K562 (cell line): ENCODE results near the gene BCL7C. TPM values are rescaled to one million over a fixed set of nuclear protein-coding genes. Genes with fewer than 3 reads are reported as not detected.

Source experiments
- ARID1B ChIP-seq: fragments of 450-650 bp; IDR thresholded peaks from 2 replicates; pipeline ENCODE4 v1.6.1; 2016; ENCODE audit warnings: antibody characterized with exemption, mild to moderate bottlenecking, inconsistent platforms
- CBFB ChIP-seq: sonication (generic); formaldehyde crosslinking; IDR thresholded peaks from 2 replicates; pipeline ENCODE4 v1.4.0; 2020; ENCODE audit warnings: mild to moderate bottlenecking, missing genetic modification reagents
- E2F1 ChIP-seq: sonication (generic); formaldehyde crosslinking; IDR thresholded peaks from 2 replicates; pipeline ENCODE4 v1.8.1; 2023; ENCODE audit warnings: mild to moderate bottlenecking, missing genetic modification reagents, moderate library complexity
- ELK1 ChIP-seq: sonication (generic); formaldehyde crosslinking; IDR thresholded peaks from 2 replicates; pipeline ENCODE4 v1.8.1; 2022; ENCODE audit warnings: missing genetic modification reagents
- FIP1L1 ChIP-seq: fragments of 200-400 bp; formaldehyde crosslinking; IDR thresholded peaks from 2 replicates; pipeline ENCODE4 v1.6.1; 2018; ENCODE audit warnings: mild to moderate bottlenecking, low read depth, low read length; ENCODE audit not compliant: poor library complexity, severe bottlenecking
- HNRNPLL ChIP-seq: fragments of 200-400 bp; formaldehyde crosslinking; IDR thresholded peaks from 2 replicates; pipeline ENCODE4 v1.6.1; 2017; ENCODE audit warnings: low read length, low read depth, mild to moderate bottlenecking; ENCODE audit not compliant: poor library complexity, severe bottlenecking
- MAFG ChIP-seq: fragments of 450-650 bp; conservative IDR thresholded peaks from 2 replicates; pipeline ENCODE4 v1.6.1; 2016; ENCODE audit warnings: missing genetic modification characterization, missing compliant biosample characterization
- MEF2A ChIP-seq: IDR thresholded peaks from 2 replicates; pipeline ENCODE4 v1.6.1; 2011; ENCODE audit warnings: low read depth, mild to moderate bottlenecking, low read length, moderate library complexity; ENCODE audit not compliant: control insufficient read depth
- MXI1 ChIP-seq: IDR thresholded peaks from 2 replicates; pipeline ENCODE4 v1.6.1; 2011; ENCODE audit warnings: low read depth, mild to moderate bottlenecking, improper control_type of control experiment, low read length
- NEUROD1 ChIP-seq: fragments of 150-350 bp; IDR thresholded peaks from 2 replicates; pipeline ENCODE4 v1.6.1; 2014; ENCODE audit warnings: borderline replicate concordance, low read length, low read depth; ENCODE audit not compliant: partially characterized antibody
- NR3C1 ChIP-seq: sonication (generic); formaldehyde crosslinking; IDR thresholded peaks from 2 replicates; pipeline ENCODE4 v1.8.1; 2022; ENCODE audit warnings: missing genetic modification reagents
- OTX1 ChIP-seq: fragments of 450-650 bp; formaldehyde crosslinking; IDR thresholded peaks from 2 replicates; pipeline ENCODE4 v1.4.0; 2022; ENCODE audit warnings: mild to moderate bottlenecking
- RNF2 ChIP-seq: sonication (generic); IDR thresholded peaks from 2 replicates; pipeline ENCODE4 v1.6.1; 2016
- SP1 ChIP-seq: sonication (generic); formaldehyde crosslinking; IDR thresholded peaks from 2 replicates; pipeline ENCODE4 v1.8.1; 2022; ENCODE audit warnings: mild to moderate bottlenecking, missing genetic modification reagents
- SRSF7 ChIP-seq: fragments of 200-400 bp; formaldehyde crosslinking; optimal IDR thresholded peaks from 2 replicates; pipeline ENCODE3; 2017; ENCODE audit warnings: mild to moderate bottlenecking, low read depth, low read length
- ZEB2 ChIP-seq: fragments of 450-650 bp; IDR thresholded peaks from 2 replicates; pipeline ENCODE4 v1.6.1; 2016
- ZNF764 ChIP-seq: fragments of 250-450 bp; sonication (Bioruptor Pico); IDR thresholded peaks from 2 replicates; pipeline ENCODE4 v1.4.0; 2020; ENCODE audit warnings: low read depth, mild to moderate bottlenecking, moderate library complexity
- polyA plus RNA-seq, 8 experiments: library from polyadenylated mRNA; depleted of rRNA in 4 of 8; stranded (reverse) in 5 of 8; unstranded in 3 of 8; fragments of >200 nt; fragmentation: Nextera tagmentation in 2 of 8; fragmentation: Illumina TruSeq in 1 of 8; extraction: Ambion mirVana in 2 of 8; extraction: Trizol in 1 of 8; gene quantifications; 2 replicates each; pipeline versions ENCODE4 v1.2.1 to v1.2.3, GENCODE V29; 2011 to 2014; ENCODE audit warnings: inconsistent platforms in 1 of 8, missing spikeins in 1 of 8
- total RNA-seq, 7 experiments: library from RNA; depleted of rRNA in 6 of 7; stranded (reverse); fragments of >200 nt in 6 of 7; fragmentation: Illumina TruSeq in 2 of 7; extraction: Trizol in 2 of 7; gene quantifications; 2 replicates each; pipeline versions ENCODE4 v1.2.1 to v1.2.3, GENCODE V29; 2011 to 2021; ENCODE audit warnings: low replicate concordance in 1 of 7
- TF ChIP-seq, protein P1 (sequence below): fragments of 450-650 bp; IDR thresholded peaks from 2 replicates; pipeline ENCODE4 v1.6.1; 2014; ENCODE audit warnings: low read depth, mild to moderate bottlenecking, moderate library complexity, borderline replicate concordance
- TF ChIP-seq, protein P2 (sequence below): fragments of 250-450 bp; sonication (Bioruptor Pico); IDR thresholded peaks from 2 replicates; pipeline ENCODE4 v1.4.0; 2020; ENCODE audit warnings: mild to moderate bottlenecking, moderate library complexity
- TF ChIP-seq, protein P3 (sequence below): sonication (generic); formaldehyde crosslinking; IDR thresholded peaks from 2 replicates; pipeline ENCODE4 v1.9.0; 2022; ENCODE audit warnings: mild to moderate bottlenecking, missing genetic modification reagents
- TF ChIP-seq, protein P4 (sequence below): fragments of 250-450 bp; sonication (Bioruptor Pico); IDR thresholded peaks from 2 replicates; pipeline ENCODE4 v1.5.0; 2021

BCL7C gene
- total and polyA plus RNA-seq, 9 of the 15 experiments (the other 6 are each of a cell fraction or from before 2014, with no cell fraction given): 1.7 to 85.8 (median 19.6) TPM

DNA sequence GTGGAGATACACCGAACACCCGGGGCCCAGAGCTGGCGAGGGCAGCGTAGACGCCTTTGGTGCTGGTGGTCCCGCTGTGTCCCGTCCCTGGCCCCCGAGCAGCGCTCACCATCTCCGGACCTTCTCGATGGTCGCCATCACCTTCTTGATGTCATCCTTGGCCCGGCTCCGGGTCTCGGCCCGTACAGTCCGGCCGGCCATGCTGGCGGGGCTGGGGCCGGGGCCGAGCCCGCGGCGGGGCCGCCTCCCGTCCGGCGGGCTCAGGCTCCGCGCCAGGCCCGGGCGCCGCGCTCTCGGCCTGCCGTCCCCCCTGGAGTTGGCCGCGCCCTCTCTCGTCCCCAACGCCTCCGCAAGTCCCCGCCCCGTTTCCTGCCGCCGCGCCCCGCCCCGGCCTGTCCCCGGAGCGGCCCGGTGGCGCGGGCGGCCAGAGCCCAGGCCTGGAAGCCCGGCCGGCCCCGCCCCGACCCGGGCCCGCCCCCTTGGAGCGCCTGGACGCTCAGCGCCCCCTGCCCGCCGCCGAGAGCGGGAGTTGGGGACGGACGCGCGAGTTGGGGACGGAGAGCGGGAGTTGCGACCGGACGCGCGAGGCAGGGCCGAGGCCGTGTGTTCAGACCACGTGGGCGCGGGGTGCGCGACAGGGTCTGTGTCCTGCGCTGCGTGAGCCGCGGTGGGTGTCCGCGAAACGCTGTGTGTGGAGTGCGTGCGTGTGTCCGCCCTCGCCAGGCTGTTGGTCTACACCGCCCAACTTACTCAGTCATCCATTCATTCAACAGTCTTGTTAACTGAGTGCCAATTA lies at the start of gene BCL7C (continued):
- TF ChIP-seq, protein P1, sequence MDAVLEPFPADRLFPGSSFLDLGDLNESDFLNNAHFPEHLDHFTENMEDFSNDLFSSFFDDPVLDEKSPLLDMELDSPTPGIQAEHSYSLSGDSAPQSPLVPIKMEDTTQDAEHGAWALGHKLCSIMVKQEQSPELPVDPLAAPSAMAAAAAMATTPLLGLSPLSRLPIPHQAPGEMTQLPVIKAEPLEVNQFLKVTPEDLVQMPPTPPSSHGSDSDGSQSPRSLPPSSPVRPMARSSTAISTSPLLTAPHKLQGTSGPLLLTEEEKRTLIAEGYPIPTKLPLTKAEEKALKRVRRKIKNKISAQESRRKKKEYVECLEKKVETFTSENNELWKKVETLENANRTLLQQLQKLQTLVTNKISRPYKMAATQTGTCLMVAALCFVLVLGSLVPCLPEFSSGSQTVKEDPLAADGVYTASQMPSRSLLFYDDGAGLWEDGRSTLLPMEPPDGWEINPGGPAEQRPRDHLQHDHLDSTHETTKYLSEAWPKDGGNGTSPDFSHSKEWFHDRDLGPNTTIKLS: peak; percentile 62; the same call in 1 of the 2 replicates
- TF ChIP-seq, protein P2, sequence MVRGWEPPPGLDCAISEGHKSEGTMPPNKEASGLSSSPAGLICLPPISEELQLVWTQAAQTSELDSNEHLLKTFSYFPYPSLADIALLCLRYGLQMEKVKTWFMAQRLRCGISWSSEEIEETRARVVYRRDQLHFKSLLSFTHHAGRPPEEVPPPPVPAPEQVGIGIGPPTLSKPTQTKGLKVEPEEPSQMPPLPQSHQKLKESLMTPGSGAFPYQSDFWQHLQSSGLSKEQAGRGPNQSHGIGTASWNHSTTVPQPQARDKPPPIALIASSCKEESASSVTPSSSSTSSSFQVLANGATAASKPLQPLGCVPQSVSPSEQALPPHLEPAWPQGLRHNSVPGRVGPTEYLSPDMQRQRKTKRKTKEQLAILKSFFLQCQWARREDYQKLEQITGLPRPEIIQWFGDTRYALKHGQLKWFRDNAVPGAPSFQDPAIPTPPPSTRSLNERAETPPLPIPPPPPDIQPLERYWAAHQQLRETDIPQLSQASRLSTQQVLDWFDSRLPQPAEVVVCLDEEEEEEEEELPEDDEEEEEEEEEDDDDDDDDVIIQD: no peak
- TF ChIP-seq NR3C1 (CRISPR knock-in tag) (peak; percentile 97), SP1 (CRISPR knock-in tag) (peak; percentile 91), CBFB (CRISPR knock-in tag) (peak; percentile 85), ARID1B (no peak), OTX1 (CRISPR knock-in tag) (0 out of 2 replicates have a peak, but pooled peaks have one; percentile 28), MXI1 (peak; percentile 63), SRSF7 (no peak), ELK1 (CRISPR knock-in tag) (no peak), E2F1 (CRISPR knock-in tag) (peak; percentile 94), MEF2A (no peak), FIP1L1 (peak; percentile 79), HNRNPLL (peak; percentile 40), NEUROD1 (peak; percentile 21), MAFG (tag) (no peak), ZNF764 (CRISPR knock-in tag) (no peak), RNF2 (peak; percentile 95), ZEB2 (no peak)
- TF ChIP-seq, protein P3, sequence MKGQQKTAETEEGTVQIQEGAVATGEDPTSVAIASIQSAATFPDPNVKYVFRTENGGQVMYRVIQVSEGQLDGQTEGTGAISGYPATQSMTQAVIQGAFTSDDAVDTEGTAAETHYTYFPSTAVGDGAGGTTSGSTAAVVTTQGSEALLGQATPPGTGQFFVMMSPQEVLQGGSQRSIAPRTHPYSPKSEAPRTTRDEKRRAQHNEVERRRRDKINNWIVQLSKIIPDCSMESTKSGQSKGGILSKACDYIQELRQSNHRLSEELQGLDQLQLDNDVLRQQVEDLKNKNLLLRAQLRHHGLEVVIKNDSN: peak; percentile 95
- TF ChIP-seq, protein P4, sequence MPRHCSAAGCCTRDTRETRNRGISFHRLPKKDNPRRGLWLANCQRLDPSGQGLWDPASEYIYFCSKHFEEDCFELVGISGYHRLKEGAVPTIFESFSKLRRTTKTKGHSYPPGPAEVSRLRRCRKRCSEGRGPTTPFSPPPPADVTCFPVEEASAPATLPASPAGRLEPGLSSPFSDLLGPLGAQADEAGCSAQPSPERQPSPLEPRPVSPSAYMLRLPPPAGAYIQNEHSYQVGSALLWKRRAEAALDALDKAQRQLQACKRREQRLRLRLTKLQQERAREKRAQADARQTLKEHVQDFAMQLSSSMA (CRISPR knock-in tag): peak; percentile 80
